ENCODE results near the gene ZNF267.
"Not testable (repeated sequence)": the region's sequence is repeated elsewhere in the genome, so short reads cannot be mapped to it uniquely, and the experiment has no call there.

ZNF267 gene

DNA sequence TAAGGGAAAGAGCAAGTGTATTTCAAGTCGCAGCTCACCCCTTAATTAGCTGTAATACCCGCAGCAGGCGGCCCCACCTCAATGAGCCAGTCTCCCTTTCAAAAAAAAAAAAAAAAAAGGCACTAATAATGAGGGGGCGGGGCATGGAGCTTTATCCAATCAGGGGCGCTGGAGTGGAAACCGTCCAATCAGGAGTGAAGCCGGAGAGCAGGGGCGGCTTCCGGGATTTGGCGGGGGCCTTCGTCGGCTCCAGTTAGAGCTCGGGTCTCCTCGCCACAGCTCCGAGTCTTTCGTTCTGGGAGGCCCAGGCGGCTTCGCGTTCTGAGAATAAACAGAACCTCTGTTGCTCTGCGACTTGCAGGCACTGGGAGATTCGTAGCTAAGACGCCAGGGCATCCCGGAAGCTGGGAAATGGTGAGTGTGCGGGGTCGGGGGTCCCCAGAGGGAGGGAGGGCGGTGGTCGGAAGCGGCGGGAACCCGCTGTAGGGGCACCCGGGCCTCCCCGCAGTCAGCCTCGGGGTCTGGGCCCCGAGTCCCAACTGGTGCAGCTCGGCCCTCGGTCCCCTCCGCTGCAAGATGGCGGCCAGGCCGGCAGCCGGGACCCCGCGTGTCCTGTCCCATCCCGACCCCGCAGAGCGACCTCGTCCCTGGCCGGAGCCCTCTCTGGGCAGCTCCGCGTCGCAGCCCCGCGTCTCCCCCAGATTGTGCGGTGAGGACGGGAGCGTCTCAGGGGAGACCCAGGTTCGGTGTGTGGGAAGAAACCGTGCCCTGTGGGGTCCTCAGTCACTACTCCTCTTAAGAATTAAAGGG, at the start of gene ZNF267:
Gene ZNF267 (plus strand): TSS at position 252 of the 810 bp plus-strand sequence. CDS start 160 bp downstream, at position 412.
- no peaks in the 10 kb centered on the region for H3K27me3 Mint-ChIP-seq
- H3K4me1 Mint-ChIP-seq: peaks cover 62% of the 10 kb centered on the region
- ATAC-seq (peak; percentile 62), DNase-seq (peak; percentile 92 to 96)
- no peaks in the 10 kb centered on the region for H3K9me3 Mint-ChIP-seq
- H3K27ac Mint-ChIP-seq: peak within 1 kb of the TSS; percentile 99 to 100
- peak within 1 kb of the TSS; percentile 90 to 93 for H3K4me3 Mint-ChIP-seq

DNA sequence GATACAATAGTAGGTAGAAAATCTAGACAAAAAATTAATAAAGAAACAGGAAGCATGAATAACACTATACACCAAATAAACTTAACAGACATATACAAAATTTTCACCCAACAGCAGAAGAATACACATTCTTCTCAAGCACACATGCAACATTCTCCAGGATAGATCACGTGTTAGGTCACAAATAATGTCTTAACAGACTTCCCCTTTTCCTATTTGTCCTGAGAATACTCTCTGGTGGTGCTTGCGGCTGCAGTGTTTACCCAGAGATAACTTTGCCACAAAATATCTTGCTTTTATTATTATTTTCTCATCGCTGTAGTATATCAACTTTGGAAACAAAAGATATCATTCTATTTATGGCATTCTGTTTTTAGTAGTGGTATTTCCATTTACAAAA, 40.6 kb upstream of the ZNF267 start:
- Mint-ChIP-seq H3K27me3 (no peaks in the 10 kb centered on the region), H3K4me3 (no peak overlapping the region), H3K4me1 (no peaks in the 10 kb centered on the region), H3K27ac (no peak overlapping the region), H3K9me3 (peaks cover 13 to 22% of the 10 kb centered on the region in 2 donors)
- ATAC-seq: no peak
- no peak for DNase-seq

- H3K27ac Mint-ChIP-seq, H3K4me3 Mint-ChIP-seq, H3K4me1 Mint-ChIP-seq, H3K27me3 Mint-ChIP-seq, ATAC-seq, DNase-seq: not testable (repeated sequence)
- H3K9me3 Mint-ChIP-seq: peaks cover 18 to 24% of the 10 kb centered on the region in 2 donors
Observed at GRCh38 chr16:31836396-31836795, 37.2 kb upstream of the ZNF267 start.

DNA sequence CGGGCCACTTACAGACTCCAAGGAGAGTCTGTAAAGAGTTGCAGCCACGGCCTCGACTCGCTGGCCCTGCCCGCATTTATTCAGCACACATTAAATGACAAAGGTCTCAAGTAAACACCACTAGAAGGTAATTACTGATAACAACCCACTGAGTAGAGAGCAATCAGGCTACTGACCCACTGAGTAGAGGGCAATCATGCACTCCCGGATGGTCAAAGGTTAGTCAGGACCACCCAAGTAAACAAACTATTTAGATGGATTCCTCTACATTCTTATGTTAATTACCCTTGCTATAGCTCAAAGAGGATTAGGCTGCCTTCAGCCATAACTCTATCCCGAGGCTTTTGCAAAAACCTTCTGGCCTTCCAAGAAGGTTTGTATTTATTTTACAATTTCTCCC, 30.7 kb upstream of the ZNF267 start:
- DNase-seq: no peak
- H3K27me3 Mint-ChIP-seq: no peaks in the 10 kb centered on the region
- H3K4me1 Mint-ChIP-seq: no peaks in the 10 kb centered on the region
- H3K9me3 Mint-ChIP-seq: peaks cover 20 to 28% of the 10 kb centered on the region in 2 donors
- no peak overlapping the region for H3K4me3 Mint-ChIP-seq
- no peak overlapping the region for H3K27ac Mint-ChIP-seq
- no peak for ATAC-seq

- ATAC-seq, H3K4me1 Mint-ChIP-seq, H3K27me3 Mint-ChIP-seq, H3K4me3 Mint-ChIP-seq, H3K27ac Mint-ChIP-seq, DNase-seq: not testable (repeated sequence)
- H3K9me3 Mint-ChIP-seq: peaks cover 36% of the 10 kb centered on the region in 2 donors
Observed at GRCh38 chr16:31848572-31848971, 25.0 kb upstream of the ZNF267 start.

DNA sequence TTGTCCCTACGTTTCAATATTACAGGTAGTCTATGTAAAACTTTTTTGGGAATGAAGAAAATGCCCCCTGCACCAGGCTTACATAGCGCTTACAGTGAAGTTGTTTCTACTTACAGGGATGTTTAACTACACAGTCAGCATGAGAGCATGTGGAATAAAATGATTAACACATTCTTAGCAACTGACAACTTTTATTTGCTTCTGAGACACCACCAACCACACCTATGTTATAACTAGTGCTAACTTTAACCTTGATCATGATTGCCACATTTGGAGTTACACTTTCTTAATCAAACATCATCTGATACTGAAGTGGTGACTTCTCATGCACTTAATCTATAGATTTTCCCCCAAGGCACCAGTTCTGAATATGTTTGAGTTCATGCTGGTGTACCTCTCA, 20.3 kb upstream of the ZNF267 start:
- Mint-ChIP-seq H3K27ac (no peak overlapping the region), H3K27me3 (peaks cover 14% of the 10 kb centered on the region), H3K4me3 (no peak overlapping the region), H3K9me3 (peaks cover 19 to 24% of the 10 kb centered on the region in 2 donors), H3K4me1 (no peaks in the 10 kb centered on the region)
- ATAC-seq: no peak
- DNase-seq: no peak

DNA sequence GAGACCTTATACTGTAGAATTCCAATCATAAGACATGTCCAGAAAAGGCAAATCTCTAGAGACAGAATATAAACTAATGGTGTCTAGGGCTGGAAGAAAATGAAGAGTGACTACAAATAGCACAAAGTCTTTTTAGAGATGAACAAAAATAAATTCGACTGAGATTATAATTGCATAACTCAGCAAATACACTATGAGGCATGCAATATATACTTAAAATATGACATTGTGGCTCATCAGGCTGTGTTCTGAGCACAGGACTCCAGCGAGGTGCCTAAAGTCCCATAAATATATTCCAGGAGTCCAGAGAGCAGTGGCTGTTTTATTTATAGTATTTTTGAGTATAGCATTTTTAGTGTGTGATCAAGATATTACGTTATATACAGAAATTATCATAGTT, 13.1 kb upstream of the ZNF267 start:
- DNase-seq (no peak), ATAC-seq (no peak)
- Mint-ChIP-seq H3K27me3 (peaks cover 14% of the 10 kb centered on the region), H3K27ac (no peak overlapping the region), H3K9me3 (no peaks in the 10 kb centered on the region), H3K4me3 (no peak overlapping the region), H3K4me1 (peaks cover 49% of the 10 kb centered on the region)

- Mint-ChIP-seq H3K9me3 (no peaks in the 10 kb centered on the region), H3K4me1 (peaks cover 49% of the 10 kb centered on the region), H3K27ac (no peak overlapping the region), H3K27me3 (peaks cover 12% of the 10 kb centered on the region), H3K4me3 (peak overlapping the region; percentile 2 to 22)
- ATAC-seq (peak; percentile 57), DNase-seq (no peak)
Observed at GRCh38 chr16:31861455-31861854, 12.2 kb upstream of the ZNF267 start.

DNA sequence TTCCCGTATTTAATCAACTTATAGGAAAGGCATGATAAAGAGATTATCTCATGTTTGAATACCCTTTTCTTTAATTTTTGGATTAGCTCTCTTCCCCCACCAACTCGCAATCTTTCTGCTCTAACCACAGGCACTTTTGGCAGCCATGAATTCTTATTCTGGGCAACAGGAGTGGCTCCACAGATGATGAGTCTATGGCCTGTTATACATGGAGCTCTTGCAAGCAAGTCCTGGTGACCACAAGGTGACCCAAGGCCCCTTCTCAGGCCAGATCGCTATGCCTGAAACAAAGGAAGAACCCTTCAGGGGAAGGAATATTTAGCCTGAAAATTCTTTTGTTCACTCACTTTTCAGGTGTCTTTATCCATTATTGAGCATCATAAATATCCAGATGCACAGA, 10.8 kb upstream of the ZNF267 start:
- Mint-ChIP-seq H3K27me3 (no peaks in the 10 kb centered on the region), H3K9me3 (no peaks in the 10 kb centered on the region), H3K4me3 (no peak overlapping the region), H3K27ac (no peak overlapping the region), H3K4me1 (peaks cover 56% of the 10 kb centered on the region)
- no peak for ATAC-seq
- no peak for DNase-seq

- Mint-ChIP-seq H3K4me3 (peak overlapping the region in 1 of 2 donors; percentile 48), H3K27me3 (no peaks in the 10 kb centered on the region), H3K27ac (peak overlapping the region in 1 of 2 donors; percentile 49), H3K4me1 (peaks cover 73% of the 10 kb centered on the region), H3K9me3 (no peaks in the 10 kb centered on the region)
- no peak for DNase-seq
- ATAC-seq: no peak
Observed at GRCh38 chr16:31868164-31868563, 5.4 kb upstream of the ZNF267 start.

- Mint-ChIP-seq H3K27ac (peak overlapping the region; percentile 77 to 95), H3K4me1 (peaks cover 76% of the 10 kb centered on the region), H3K27me3 (no peaks in the 10 kb centered on the region), H3K4me3 (peak overlapping the region; percentile 67 to 83), H3K9me3 (no peaks in the 10 kb centered on the region)
- peak; percentile 77 to 81 for DNase-seq
- peak; percentile 82 for ATAC-seq
Observed at GRCh38 chr16:31868691-31869167, 4.9 kb upstream of the ZNF267 start.

DNA sequence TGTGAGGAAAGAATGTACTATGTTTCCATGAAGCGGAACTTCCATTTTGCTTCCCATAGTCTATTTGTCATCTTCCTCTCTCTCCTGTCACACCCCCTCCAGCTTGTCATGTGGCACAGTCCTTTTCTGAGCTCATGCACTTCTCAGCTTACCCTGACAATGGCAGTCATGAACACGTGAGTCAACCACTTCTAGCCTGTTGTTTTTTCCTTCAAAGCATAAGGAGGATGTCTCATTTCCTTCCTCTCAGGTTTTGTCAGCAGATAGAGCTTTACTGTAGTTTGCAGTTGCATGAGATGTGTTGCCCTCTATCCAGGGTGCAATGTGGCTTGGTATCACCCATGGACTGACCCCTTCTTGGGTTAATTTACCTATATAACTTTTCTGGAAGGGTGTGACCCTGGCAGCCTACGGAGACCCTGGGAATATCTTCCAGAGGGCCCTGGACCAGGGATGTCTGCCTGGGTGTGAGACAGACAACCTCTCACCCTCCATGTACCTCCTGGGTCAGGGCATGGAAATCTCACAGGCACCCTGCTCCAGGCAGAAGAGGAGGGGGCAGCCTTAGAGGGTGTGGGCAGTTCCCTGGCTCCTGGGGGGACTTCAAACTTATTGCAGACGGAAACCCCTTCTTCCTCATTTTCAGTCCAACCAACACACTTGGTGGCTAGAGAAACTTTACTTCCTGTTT, 4.0 kb upstream of the ZNF267 start:
- Mint-ChIP-seq H3K27me3 (no peaks in the 10 kb centered on the region), H3K4me1 (peaks cover 70% of the 10 kb centered on the region), H3K4me3 (peak overlapping the region; percentile 58 to 83), H3K9me3 (no peaks in the 10 kb centered on the region), H3K27ac (peak overlapping the region; percentile 81 to 95)
- peak; percentile 77 for ATAC-seq
- peak; percentile 73 to 85 for DNase-seq

DNA sequence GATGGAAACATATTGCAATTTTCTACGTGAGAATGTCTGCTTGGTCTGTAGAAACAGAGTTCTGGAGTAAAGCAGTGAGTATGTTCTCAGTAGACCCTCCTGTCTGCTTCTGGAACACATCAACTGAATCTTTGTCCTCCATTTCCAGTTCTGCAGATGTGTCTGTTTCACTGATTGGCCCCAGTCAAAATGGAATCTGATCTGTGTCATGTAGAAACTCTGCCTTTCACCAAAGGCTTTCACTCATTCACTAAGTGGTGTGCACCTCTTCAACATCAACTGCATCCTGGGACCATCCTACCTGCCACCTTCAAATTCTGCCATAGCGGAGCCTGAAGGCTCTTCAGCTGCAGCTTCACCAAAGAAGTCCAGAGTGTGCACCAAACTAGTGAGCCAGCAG, 2.8 kb upstream of the ZNF267 start:
- Mint-ChIP-seq H3K27me3 (no peaks in the 10 kb centered on the region), H3K4me3 (peak overlapping the region; percentile 37 to 53), H3K4me1 (peaks cover 61% of the 10 kb centered on the region), H3K9me3 (no peaks in the 10 kb centered on the region), H3K27ac (peak overlapping the region; percentile 59 to 62)
- ATAC-seq (no peak), DNase-seq (no peak)

DNA sequence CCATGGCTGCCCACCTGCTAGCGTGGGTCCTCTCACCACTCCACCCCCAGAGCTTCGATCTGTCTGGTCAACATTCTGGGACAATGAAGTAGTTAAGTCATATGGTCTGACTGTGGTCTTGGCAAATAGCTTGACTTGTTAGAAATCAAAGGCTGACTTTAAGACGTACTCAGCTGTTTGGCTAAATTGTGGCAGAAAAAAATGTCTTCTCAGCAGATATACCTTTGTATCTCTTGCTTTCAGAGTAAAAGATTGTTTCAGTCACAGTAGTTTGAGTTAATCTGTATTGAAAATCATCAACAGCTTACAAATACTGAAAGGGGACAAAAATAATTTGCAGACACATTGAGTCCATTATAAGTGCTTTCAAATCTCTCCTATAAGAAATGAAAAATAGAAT, 2.1 kb upstream of the ZNF267 start:
- Mint-ChIP-seq H3K27me3 (no peaks in the 10 kb centered on the region), H3K4me1 (peaks cover 61% of the 10 kb centered on the region), H3K9me3 (no peaks in the 10 kb centered on the region), H3K4me3 (no peak overlapping the region), H3K27ac (peak overlapping the region in 1 of 2 donors; percentile 7)
- DNase-seq: no peak
- ATAC-seq: no peak

DNA sequence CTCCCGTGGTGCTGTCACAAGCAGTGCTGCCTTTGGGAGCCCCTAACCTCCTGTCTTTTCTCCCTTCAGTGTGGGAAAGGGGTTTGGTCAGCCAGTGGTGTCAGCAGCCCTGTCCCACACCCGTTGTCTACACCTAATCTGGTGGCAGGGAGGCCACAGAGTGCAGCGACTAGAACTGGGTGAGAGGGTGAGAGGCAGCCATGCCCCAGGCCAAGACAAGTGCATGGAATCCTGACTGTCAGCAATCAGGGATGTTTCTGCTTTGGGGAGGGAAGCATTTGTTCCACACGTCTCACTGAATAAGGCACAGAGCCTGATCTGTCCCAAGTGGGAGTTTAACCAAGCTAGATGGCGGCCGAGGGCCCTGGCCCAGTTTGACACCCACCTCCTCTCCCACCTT, 1.4 kb upstream of the ZNF267 start:
- Mint-ChIP-seq H3K27ac (peak overlapping the region; percentile 23 to 61), H3K9me3 (no peaks in the 10 kb centered on the region), H3K4me1 (peaks cover 61% of the 10 kb centered on the region), H3K4me3 (peak overlapping the region; percentile 90 to 93), H3K27me3 (no peaks in the 10 kb centered on the region)
- DNase-seq (no peak), ATAC-seq (no peak)
